Measurements from ENCODE around the gene PRKG1.
"Not testable (repeated sequence)": the region's sequence is repeated elsewhere in the genome, so short reads cannot be mapped to it uniquely, and the experiment has no call there.

PRKG1 gene

GRCh38 chr10:51745397-51745796, 671.1 kb downstream of the PRKG1 start:
- Histone ChIP-seq H3K27ac (ENCODE audit: low read length) (no peak overlapping the region), H3K4me1 (ENCODE audit: low read length) (peaks cover 7% of the 10 kb centered on the region), H3K36me3 (replicated peaks; ENCODE audit: low read depth, low read length) (no peaks in the 10 kb centered on the region), H2AFZ (ENCODE audit: low read depth, low read length) (no peak overlapping the region), H3K27me3 (ENCODE audit: low read depth, low read length) (no peaks in the 10 kb centered on the region), H3K9me3 (ENCODE audit: insufficient read depth, low read length) (no peaks in the 10 kb centered on the region), H3K79me2 (ENCODE audit: low read length) (no peaks in the 10 kb centered on the region), H4K20me1 (ENCODE audit: insufficient read depth, low read length) (no peaks in the 10 kb centered on the region), H3K4me2 (ENCODE audit: low read length) (no peak overlapping the region), H3K4me3 (ENCODE audit: low read length) (no peak overlapping the region), H3K9ac (ENCODE audit: low read length) (no peak overlapping the region)
- TF ChIP-seq CTCF (IDR thresholded peaks at IDR 0.05; ENCODE audit: low read depth, low read length) (no peak), EZH2phosphoT487 (IDR thresholded peaks at IDR 0.05; ENCODE audit: low read depth) (no peak)

- no peak overlapping the region for H3K27ac ChIP-seq (ENCODE audit: low read length)
- no peaks in the 10 kb centered on the region for H3K79me2 ChIP-seq (ENCODE audit: low read length)
- TF ChIP-seq CTCF (IDR thresholded peaks at IDR 0.05; ENCODE audit: low read depth, low read length), result no peak
- no peak for TF ChIP-seq EZH2phosphoT487 (IDR thresholded peaks at IDR 0.05; ENCODE audit: low read depth)
- no peak overlapping the region for H3K9ac ChIP-seq (ENCODE audit: low read length)
- no peak overlapping the region for H3K4me2 ChIP-seq (ENCODE audit: low read length)
- H3K9me3 ChIP-seq (ENCODE audit: insufficient read depth, low read length), result no peaks in the 10 kb centered on the region
- no peaks in the 10 kb centered on the region for H3K36me3 ChIP-seq (replicated peaks; ENCODE audit: low read depth, low read length)
- no peak overlapping the region for H2AFZ ChIP-seq (ENCODE audit: low read depth, low read length)
- H3K4me1 ChIP-seq (ENCODE audit: low read length), result peaks cover 7% of the 10 kb centered on the region
- H4K20me1 ChIP-seq (ENCODE audit: insufficient read depth, low read length), result no peaks in the 10 kb centered on the region
- no peaks in the 10 kb centered on the region for H3K27me3 ChIP-seq (ENCODE audit: low read depth, low read length)
- H3K4me3 ChIP-seq (ENCODE audit: low read length), result no peak overlapping the region
Observed at GRCh38 chr10:51747216-51747615, 672.9 kb downstream of the PRKG1 start.

GRCh38 chr10:51748959-51749358, 674.7 kb downstream of the PRKG1 start:
- TF ChIP-seq CTCF (IDR thresholded peaks at IDR 0.05; ENCODE audit: low read depth, low read length) (no peak), EZH2phosphoT487 (IDR thresholded peaks at IDR 0.05; ENCODE audit: low read depth) (no peak)
- Histone ChIP-seq H3K36me3 (replicated peaks; ENCODE audit: low read depth, low read length) (no peaks in the 10 kb centered on the region), H3K79me2 (ENCODE audit: low read length) (no peaks in the 10 kb centered on the region), H3K27me3 (ENCODE audit: low read depth, low read length) (no peaks in the 10 kb centered on the region), H3K4me1 (ENCODE audit: low read length) (peaks cover 3% of the 10 kb centered on the region; the same call in 1 of the 2 replicates), H3K4me3 (ENCODE audit: low read length) (no peak overlapping the region), H3K9ac (ENCODE audit: low read length) (no peak overlapping the region), H2AFZ (ENCODE audit: low read depth, low read length) (no peak overlapping the region), H3K9me3 (ENCODE audit: insufficient read depth, low read length) (no peaks in the 10 kb centered on the region), H3K27ac (ENCODE audit: low read length) (no peak overlapping the region), H4K20me1 (ENCODE audit: insufficient read depth, low read length) (no peaks in the 10 kb centered on the region), H3K4me2 (ENCODE audit: low read length) (no peak overlapping the region)

GRCh38 chr10:51758366-51758765, 684.1 kb downstream of the PRKG1 start:
- no peaks in the 10 kb centered on the region for H3K9me3 ChIP-seq (ENCODE audit: insufficient read depth, low read length)

GRCh38 chr10:51758838-51759237, 684.6 kb downstream of the PRKG1 start:
- not testable (repeated sequence) for H3K4me3 ChIP-seq (ENCODE audit: low read length); H3K27ac ChIP-seq (ENCODE audit: low read length); H3K9me3 ChIP-seq (ENCODE audit: insufficient read depth, low read length); H3K4me1 ChIP-seq (ENCODE audit: low read length); H3K36me3 ChIP-seq (replicated peaks; ENCODE audit: low read depth, low read length); H3K9ac ChIP-seq (ENCODE audit: low read length); H3K4me2 ChIP-seq (ENCODE audit: low read length); H3K79me2 ChIP-seq (ENCODE audit: low read length); H3K27me3 ChIP-seq (ENCODE audit: low read depth, low read length); H2AFZ ChIP-seq (ENCODE audit: low read depth, low read length); H4K20me1 ChIP-seq (ENCODE audit: insufficient read depth, low read length)

More at GRCh38 chr10:51758366-51758765, 684.1 kb downstream of the PRKG1 start:
- H3K9ac ChIP-seq (ENCODE audit: low read length), result no peak overlapping the region
- no peak overlapping the region for H2AFZ ChIP-seq (ENCODE audit: low read depth, low read length)
- no peaks in the 10 kb centered on the region for H3K27me3 ChIP-seq (ENCODE audit: low read depth, low read length)
- no peak for TF ChIP-seq EZH2phosphoT487 (IDR thresholded peaks at IDR 0.05; ENCODE audit: low read depth)
- TF ChIP-seq CTCF (IDR thresholded peaks at IDR 0.05; ENCODE audit: low read depth, low read length), result no peak
- H3K27ac ChIP-seq (ENCODE audit: low read length), result no peak overlapping the region
- no peak overlapping the region for H3K4me3 ChIP-seq (ENCODE audit: low read length)
- H3K4me2 ChIP-seq (ENCODE audit: low read length), result no peak overlapping the region
- no peaks in the 10 kb centered on the region for H3K36me3 ChIP-seq (replicated peaks; ENCODE audit: low read depth, low read length)
- no peaks in the 10 kb centered on the region for H3K79me2 ChIP-seq (ENCODE audit: low read length)
- no peaks in the 10 kb centered on the region; the same call in 1 of the 2 replicates for H3K4me1 ChIP-seq (ENCODE audit: low read length)
- H4K20me1 ChIP-seq (ENCODE audit: insufficient read depth, low read length), result no peaks in the 10 kb centered on the region

All from OCI-LY3 (cell line).